Sigmoid colon (tissue), 4 donors: ENCODE measurements around the gene INPP1.

ENCODE experiments used
- CTCF ChIP-seq, 4 experiments: fragments of 450-650 bp in 3 of 4; fragments of 200-600 bp in 1 of 4; IDR thresholded peaks; one replicate each; pipeline ENCODE4 v1.5.1; 2016 to 2019; ENCODE audit warnings: antibody characterized with exemption in 4 of 4, mild to moderate bottlenecking in 3 of 4, moderate library complexity in 2 of 4
- EP300 ChIP-seq, 4 donors: sonication (generic); formaldehyde crosslinking; IDR thresholded peaks; one replicate each; pipeline ENCODE4 v1.6.1; 2017; ENCODE audit warnings: antibody characterized with exemption in 4 of 4
- POLR2A ChIP-seq, 2 donors: fragments of 450-650 bp; IDR thresholded peaks; one replicate each; pipeline ENCODE4 v1.6.1; 2016; ENCODE audit warnings: antibody characterized with exemption in 2 of 2, mild to moderate bottlenecking in 2 of 2, moderate library complexity in 2 of 2
- POLR2AphosphoS5 ChIP-seq, 4 donors: sonication (generic); formaldehyde crosslinking; IDR thresholded peaks; one replicate each; pipeline ENCODE4 v1.6.1; 2017; ENCODE audit warnings: antibody characterized with exemption in 4 of 4

DNA sequence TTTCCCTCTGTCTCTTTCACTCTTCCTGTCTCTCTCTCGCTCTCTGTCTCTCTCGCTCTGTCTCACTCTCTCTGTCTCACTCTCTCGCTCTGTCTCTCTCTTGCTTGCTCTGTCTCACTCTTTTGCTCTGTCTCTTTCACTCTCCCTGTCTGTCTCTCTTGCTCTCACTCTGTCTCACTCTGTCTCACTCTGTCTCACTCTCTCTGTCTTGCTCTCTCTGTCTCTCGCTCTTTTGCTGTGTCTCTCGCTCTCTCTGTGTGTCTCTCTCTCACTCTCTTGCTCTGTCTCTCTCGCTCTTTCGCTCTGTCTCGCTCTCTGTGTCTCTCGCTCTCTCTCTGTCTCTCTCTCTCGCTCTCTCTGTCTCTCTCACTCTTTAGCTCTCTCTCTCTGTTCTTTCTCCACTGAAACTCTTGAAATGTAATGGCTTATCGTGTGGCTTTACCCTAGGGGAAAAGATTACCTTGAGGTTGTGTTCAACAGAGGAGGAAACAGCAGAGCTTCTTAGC lies 22.9 kb downstream of the INPP1 start:
- TF ChIP-seq POLR2AphosphoS5 (IDR thresholded peaks at IDR 0.05), result no peak
- no peak for TF ChIP-seq CTCF (IDR thresholded peaks at IDR 0.05)
- TF ChIP-seq EP300 (IDR thresholded peaks at IDR 0.05), result no peak
- no peak for TF ChIP-seq POLR2A (IDR thresholded peaks at IDR 0.05)
